ENCODE results near the gene SEMA4A.

SEMA4A gene

GRCh38 chr1:156143765-156144489, 9.5 kb upstream of the SEMA4A start:
- H3K9me3 ChIP-seq (ENCODE audit: control insufficient read depth, insufficient read depth, low read length) = no peaks in the 10 kb centered on the region

GRCh38 chr1:156144742-156145141, 8.6 kb upstream of the SEMA4A start:
- Histone ChIP-seq H3K9me3 (ENCODE audit: control insufficient read depth, insufficient read depth, low read length) (no peaks in the 10 kb centered on the region), H3K36me3 (ENCODE audit: control insufficient read depth, insufficient read depth, low read length) (no peaks in the 10 kb centered on the region), H3K4me1 (ENCODE audit: control insufficient read depth, insufficient read depth, low read length) (peaks cover 28% of the 10 kb centered on the region), H3K27me3 (ENCODE audit: control insufficient read depth, insufficient read depth, low read length) (no peaks in the 10 kb centered on the region), H3K4me3 (ENCODE audit: low read depth, low read length) (no peak overlapping the region), H3K27ac (ENCODE audit: low read depth, low read length) (no peak overlapping the region), H3K9ac (ENCODE audit: low read depth, low read length) (no peak overlapping the region)

More at GRCh38 chr1:156143765-156144489, 9.5 kb upstream of the SEMA4A start:
- H3K4me1 ChIP-seq (ENCODE audit: control insufficient read depth, insufficient read depth, low read length) = peaks cover 21% of the 10 kb centered on the region
- H3K9ac ChIP-seq (ENCODE audit: low read depth, low read length) = no peak overlapping the region
- no peak overlapping the region for H3K4me3 ChIP-seq (ENCODE audit: low read depth, low read length)
- no peaks in the 10 kb centered on the region for H3K27me3 ChIP-seq (ENCODE audit: control insufficient read depth, insufficient read depth, low read length)
- H3K27ac ChIP-seq (ENCODE audit: low read depth, low read length) = no peak overlapping the region
- no peaks in the 10 kb centered on the region for H3K36me3 ChIP-seq (ENCODE audit: control insufficient read depth, insufficient read depth, low read length)

- Histone ChIP-seq H3K9me3 (ENCODE audit: control insufficient read depth, insufficient read depth, low read length) (no peaks in the 10 kb centered on the region), H3K4me1 (ENCODE audit: control insufficient read depth, insufficient read depth, low read length) (peaks cover 35% of the 10 kb centered on the region), H3K27ac (ENCODE audit: low read depth, low read length) (peak overlapping the region; percentile 37), H3K36me3 (ENCODE audit: control insufficient read depth, insufficient read depth, low read length) (no peaks in the 10 kb centered on the region), H3K9ac (ENCODE audit: low read depth, low read length) (no peak overlapping the region), H3K4me3 (ENCODE audit: low read depth, low read length) (no peak overlapping the region), H3K27me3 (ENCODE audit: control insufficient read depth, insufficient read depth, low read length) (no peaks in the 10 kb centered on the region)
Observed at GRCh38 chr1:156145650-156146019, 7.8 kb upstream of the SEMA4A start.

- H3K36me3 ChIP-seq (ENCODE audit: control insufficient read depth, insufficient read depth, low read length) = no peaks in the 10 kb centered on the region
- H3K9ac ChIP-seq (ENCODE audit: low read depth, low read length) = no peak overlapping the region
- no peaks in the 10 kb centered on the region for H3K9me3 ChIP-seq (ENCODE audit: control insufficient read depth, insufficient read depth, low read length)
- peak overlapping the region; percentile 37; the same call in 1 of the 2 replicates for H3K4me3 ChIP-seq (ENCODE audit: low read depth, low read length)
- peaks cover 41% of the 10 kb centered on the region for H3K4me1 ChIP-seq (ENCODE audit: control insufficient read depth, insufficient read depth, low read length)
- H3K27me3 ChIP-seq (ENCODE audit: control insufficient read depth, insufficient read depth, low read length) = no peaks in the 10 kb centered on the region
- H3K27ac ChIP-seq (ENCODE audit: low read depth, low read length) = peak overlapping the region; percentile 37
Observed at GRCh38 chr1:156146020-156146768, 7.2 kb upstream of the SEMA4A start.

- H3K9ac ChIP-seq (ENCODE audit: low read depth, low read length) = no peak overlapping the region
- no peak overlapping the region for H3K4me3 ChIP-seq (ENCODE audit: low read depth, low read length)
- no peaks in the 10 kb centered on the region for H3K27me3 ChIP-seq (ENCODE audit: control insufficient read depth, insufficient read depth, low read length)
- no peaks in the 10 kb centered on the region for H3K9me3 ChIP-seq (ENCODE audit: control insufficient read depth, insufficient read depth, low read length)
- H3K36me3 ChIP-seq (ENCODE audit: control insufficient read depth, insufficient read depth, low read length) = no peaks in the 10 kb centered on the region
- H3K27ac ChIP-seq (ENCODE audit: low read depth, low read length) = peak overlapping the region; percentile 37
- peaks cover 38% of the 10 kb centered on the region for H3K4me1 ChIP-seq (ENCODE audit: control insufficient read depth, insufficient read depth, low read length)
Observed at GRCh38 chr1:156146769-156147405, 6.5 kb upstream of the SEMA4A start.

GRCh38 chr1:156148216-156148615, 5.2 kb upstream of the SEMA4A start:
- no peak overlapping the region for H3K4me3 ChIP-seq (ENCODE audit: low read depth, low read length)
- no peaks in the 10 kb centered on the region for H3K9me3 ChIP-seq (ENCODE audit: control insufficient read depth, insufficient read depth, low read length)
- no peaks in the 10 kb centered on the region for H3K27me3 ChIP-seq (ENCODE audit: control insufficient read depth, insufficient read depth, low read length)
- H3K27ac ChIP-seq (ENCODE audit: low read depth, low read length) = no peak overlapping the region
- H3K36me3 ChIP-seq (ENCODE audit: control insufficient read depth, insufficient read depth, low read length) = no peaks in the 10 kb centered on the region
- H3K4me1 ChIP-seq (ENCODE audit: control insufficient read depth, insufficient read depth, low read length) = peaks cover 47% of the 10 kb centered on the region
- H3K9ac ChIP-seq (ENCODE audit: low read depth, low read length) = no peak overlapping the region

GRCh38 chr1:156149374-156150332, 3.7 kb upstream of the SEMA4A start:
- Histone ChIP-seq H3K27ac (ENCODE audit: low read depth, low read length) (peak overlapping the region; percentile 48), H3K9me3 (ENCODE audit: control insufficient read depth, insufficient read depth, low read length) (no peaks in the 10 kb centered on the region), H3K36me3 (ENCODE audit: control insufficient read depth, insufficient read depth, low read length) (no peaks in the 10 kb centered on the region), H3K4me1 (ENCODE audit: control insufficient read depth, insufficient read depth, low read length) (peaks cover 47% of the 10 kb centered on the region), H3K27me3 (ENCODE audit: control insufficient read depth, insufficient read depth, low read length) (no peaks in the 10 kb centered on the region), H3K4me3 (ENCODE audit: low read depth, low read length) (peak overlapping the region; percentile 44), H3K9ac (ENCODE audit: low read depth, low read length) (peak overlapping the region; percentile 36)

- Histone ChIP-seq H3K27me3 (ENCODE audit: control insufficient read depth, insufficient read depth, low read length) (no peaks in the 10 kb centered on the region), H3K36me3 (ENCODE audit: control insufficient read depth, insufficient read depth, low read length) (no peaks in the 10 kb centered on the region), H3K27ac (ENCODE audit: low read depth, low read length) (peak overlapping the region; percentile 38), H3K4me1 (ENCODE audit: control insufficient read depth, insufficient read depth, low read length) (peaks cover 47% of the 10 kb centered on the region), H3K9me3 (ENCODE audit: control insufficient read depth, insufficient read depth, low read length) (no peaks in the 10 kb centered on the region), H3K9ac (ENCODE audit: low read depth, low read length) (no peak overlapping the region), H3K4me3 (ENCODE audit: low read depth, low read length) (peak overlapping the region; percentile 44; the same call in 1 of the 2 replicates)
Observed at GRCh38 chr1:156150333-156151011, 2.9 kb upstream of the SEMA4A start.

- no peak overlapping the region for H3K4me3 ChIP-seq (ENCODE audit: low read depth, low read length)
- peaks cover 42% of the 10 kb centered on the region for H3K4me1 ChIP-seq (ENCODE audit: control insufficient read depth, insufficient read depth, low read length)
- H3K27ac ChIP-seq (ENCODE audit: low read depth, low read length) = no peak overlapping the region
- H3K27me3 ChIP-seq (ENCODE audit: control insufficient read depth, insufficient read depth, low read length) = no peaks in the 10 kb centered on the region
- no peaks in the 10 kb centered on the region for H3K36me3 ChIP-seq (ENCODE audit: control insufficient read depth, insufficient read depth, low read length)
- H3K9ac ChIP-seq (ENCODE audit: low read depth, low read length) = no peak overlapping the region
- H3K9me3 ChIP-seq (ENCODE audit: control insufficient read depth, insufficient read depth, low read length) = no peaks in the 10 kb centered on the region
Observed at GRCh38 chr1:156151093-156151688, 2.2 kb upstream of the SEMA4A start.

GRCh38 chr1:156152628-156153027, 757 bp upstream of the SEMA4A start:
- H3K27ac ChIP-seq (ENCODE audit: low read depth, low read length) = no peak overlapping the region
- no peak overlapping the region for H3K9ac ChIP-seq (ENCODE audit: low read depth, low read length)

More at GRCh38 chr1:156152628-156153027, 757 bp upstream of the SEMA4A start:
- no peaks in the 10 kb centered on the region for H3K9me3 ChIP-seq (ENCODE audit: control insufficient read depth, insufficient read depth, low read length)
- no peaks in the 10 kb centered on the region for H3K36me3 ChIP-seq (ENCODE audit: control insufficient read depth, insufficient read depth, low read length)
- peaks cover 33% of the 10 kb centered on the region for H3K4me1 ChIP-seq (ENCODE audit: control insufficient read depth, insufficient read depth, low read length)
- H3K27me3 ChIP-seq (ENCODE audit: control insufficient read depth, insufficient read depth, low read length) = no peaks in the 10 kb centered on the region
- no peak overlapping the region for H3K4me3 ChIP-seq (ENCODE audit: low read depth, low read length)

Measured in HUES48 (cell line).